ENCODE results near the gene ZNF407. TPM values are rescaled to one million over a fixed set of nuclear protein-coding genes. Genes with fewer than 3 reads are reported as not detected.

The ZNF407 gene
- total RNA-seq, 2 donors from 2014 or later = 16.5 to 22.1 TPM

GRCh38 chr18:74977041-74977440, 379.4 kb downstream of the ZNF407 start:
- Mint-ChIP-seq H3K9me3 (no peaks in the 10 kb centered on the region), H3K27ac (no peak overlapping the region), H3K36me3 (no peaks in the 10 kb centered on the region)
- DNase-seq (ENCODE audit: low spot score in 2 of 2) (no peak), ATAC-seq (no peak)

DNA sequence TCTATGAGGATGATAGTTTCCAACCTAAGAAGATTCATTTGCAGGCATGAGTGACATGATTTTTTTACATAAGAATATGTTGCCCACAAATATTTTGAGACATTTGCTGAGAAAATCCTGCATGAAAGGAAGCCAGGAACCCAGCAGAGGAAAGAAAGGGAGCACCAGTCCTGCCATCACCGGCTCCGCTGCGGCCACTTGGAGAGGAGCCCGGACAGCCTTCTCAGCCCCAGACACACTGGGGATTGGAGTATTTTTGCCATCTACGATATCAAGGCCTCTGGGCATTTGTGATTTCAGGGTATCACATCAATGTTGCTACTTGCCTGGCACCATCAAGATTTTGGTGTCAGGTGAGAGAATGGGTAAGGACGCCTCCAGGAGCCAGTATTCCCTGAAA, 383.0 kb downstream of the ZNF407 start:
- DNase-seq (ENCODE audit: low spot score in 2 of 2) (no peak), ATAC-seq (no peak)
- Mint-ChIP-seq H3K27ac (no peak overlapping the region), H3K9me3 (no peaks in the 10 kb centered on the region), H3K36me3 (no peaks in the 10 kb centered on the region)

DNA sequence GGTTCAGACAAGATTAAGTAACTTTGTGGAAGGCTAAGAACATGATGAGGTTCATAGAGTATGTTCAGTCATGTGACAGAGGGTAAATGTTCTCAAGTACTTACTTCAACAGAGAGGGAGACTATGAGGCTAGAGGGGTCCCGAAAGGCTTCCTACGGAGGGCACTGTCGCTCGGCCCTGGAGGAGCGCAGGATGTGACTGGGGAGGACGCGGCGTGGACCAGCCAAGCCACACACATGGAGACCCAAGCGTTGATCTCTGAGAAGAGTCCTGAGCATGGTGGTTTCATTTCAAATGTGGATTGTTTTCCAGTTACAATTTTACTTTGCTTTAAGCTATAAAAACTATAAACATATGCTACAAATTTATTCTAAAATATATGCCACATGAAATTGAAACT, 383.8 kb downstream of the ZNF407 start:
- no peak overlapping the region for H3K27ac Mint-ChIP-seq
- ATAC-seq = no peak
- no peaks in the 10 kb centered on the region for H3K9me3 Mint-ChIP-seq

GRCh38 chr18:74982946-74983635, 385.4 kb downstream of the ZNF407 start:
- Mint-ChIP-seq H3K9me3 (no peaks in the 10 kb centered on the region), H3K36me3 (no peaks in the 10 kb centered on the region), H3K27ac (no peak overlapping the region)
- ATAC-seq (no peak), DNase-seq (ENCODE audit: low spot score in 2 of 2) (no peak)

More for the DNA sequence above, 383.8 kb downstream of the ZNF407 start:
- DNase-seq (ENCODE audit: low spot score in 2 of 2) = no peak
- no peaks in the 10 kb centered on the region for H3K36me3 Mint-ChIP-seq

DNA sequence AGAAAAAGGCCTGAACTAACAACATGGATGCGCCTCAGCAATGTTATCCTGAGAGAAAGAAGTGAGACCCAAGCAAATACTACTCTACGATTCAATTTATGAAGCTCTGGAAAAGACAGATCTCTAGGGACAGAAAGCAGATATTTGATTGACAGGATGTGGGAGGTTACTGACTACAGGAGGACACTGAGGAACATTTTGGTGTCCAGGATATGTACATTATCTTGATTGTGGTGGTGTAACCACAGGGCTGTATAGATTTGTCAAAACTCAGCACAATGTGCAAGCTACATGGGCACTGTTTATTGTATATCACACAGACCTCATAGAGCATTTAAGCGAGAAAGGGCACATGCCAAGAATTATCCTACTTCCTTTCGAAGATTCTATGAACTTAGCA, 391.5 kb downstream of the ZNF407 start:
- DNase-seq (ENCODE audit: low spot score in 2 of 2) (no peak), ATAC-seq (no peak)
- H3K36me3 Mint-ChIP-seq = peaks cover 6 to 7% of the 10 kb centered on the region in 2 donors
- no peak overlapping the region for H3K27ac Mint-ChIP-seq
- peaks cover 0 to 7% of the 10 kb centered on the region in 2 donors for H3K9me3 Mint-ChIP-seq

- Mint-ChIP-seq H3K9me3 (peaks cover 0 to 7% of the 10 kb centered on the region in 2 donors), H3K36me3 (peaks cover 6 to 7% of the 10 kb centered on the region in 2 donors), H3K27ac (peak overlapping the region; percentile 16 to 55)
- ATAC-seq (peak; percentile 34 to 83), DNase-seq (ENCODE audit: low spot score in 2 of 2) (no peak)
Observed at GRCh38 chr18:74990563-74991081, 393.0 kb downstream of the ZNF407 start.

GRCh38 chr18:74994502-74995418, 397.1 kb downstream of the ZNF407 start:
- DNase-seq (ENCODE audit: low spot score in 2 of 2) = no peak
- ATAC-seq = peak; percentile 70 to 73
- H3K9me3 Mint-ChIP-seq = peaks cover 3 to 12% of the 10 kb centered on the region in 2 donors
- peaks cover 18 to 19% of the 10 kb centered on the region in 2 donors for H3K36me3 Mint-ChIP-seq
- peak overlapping the region; percentile 79 to 83 for H3K27ac Mint-ChIP-seq

GRCh38 chr18:74995419-74995736, 397.7 kb downstream of the ZNF407 start:
- Mint-ChIP-seq H3K27ac (peak overlapping the region; percentile 53 to 83), H3K36me3 (peaks cover 18 to 19% of the 10 kb centered on the region in 2 donors)

DNA sequence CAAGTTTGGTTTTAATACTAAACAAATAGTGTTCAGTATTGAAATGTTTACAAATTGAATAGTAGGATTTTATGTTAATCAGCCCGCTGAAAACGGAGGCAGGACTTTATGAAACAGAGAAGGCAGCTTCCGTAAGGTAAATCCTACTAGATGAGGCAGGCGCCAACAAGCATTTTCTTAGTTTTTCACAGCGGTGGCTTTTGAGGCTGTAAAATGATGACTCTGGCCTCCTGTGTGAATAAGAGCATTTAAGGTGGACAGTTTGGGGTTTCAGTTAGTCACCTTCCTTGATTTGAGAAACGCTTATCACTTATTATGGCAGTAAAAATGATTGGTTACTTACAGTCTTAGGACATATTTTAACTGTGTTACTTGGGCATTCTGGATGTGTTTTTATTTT, 398.4 kb downstream of the ZNF407 start:
- DNase-seq (ENCODE audit: low spot score in 2 of 2) = no peak
- H3K9me3 Mint-ChIP-seq = peaks cover 3 to 12% of the 10 kb centered on the region in 2 donors
- no peak overlapping the region for H3K27ac Mint-ChIP-seq
- no peak for ATAC-seq
- peaks cover 18 to 19% of the 10 kb centered on the region in 2 donors for H3K36me3 Mint-ChIP-seq

More at GRCh38 chr18:74995419-74995736, 397.7 kb downstream of the ZNF407 start:
- DNase-seq (ENCODE audit: low spot score in 2 of 2) (no peak), ATAC-seq (no peak)
- H3K9me3 Mint-ChIP-seq = peaks cover 3 to 12% of the 10 kb centered on the region in 2 donors

DNA sequence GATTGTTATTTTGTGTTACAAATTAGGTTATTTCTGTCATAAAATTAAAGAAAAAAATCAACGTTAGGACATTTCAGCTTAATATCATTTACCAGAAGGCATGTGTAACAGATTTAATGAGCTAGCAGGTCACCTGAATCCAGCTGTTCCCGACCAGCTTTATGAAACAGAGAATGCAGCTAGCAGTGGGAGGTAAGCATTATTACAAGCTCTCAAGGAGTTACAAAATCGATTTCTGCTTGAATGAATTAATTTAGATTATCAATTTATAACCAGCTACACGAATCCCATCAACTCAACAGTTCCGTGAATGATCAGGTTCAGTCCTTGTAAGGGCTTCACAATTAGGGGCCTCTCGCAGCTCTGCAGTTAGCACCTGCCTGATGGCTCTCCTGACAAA, 399.3 kb downstream of the ZNF407 start:
- Mint-ChIP-seq H3K27ac (no peak overlapping the region), H3K9me3 (peaks cover 3 to 10% of the 10 kb centered on the region in 2 donors), H3K36me3 (peaks cover 18 to 19% of the 10 kb centered on the region in 2 donors)
- no peak for ATAC-seq
- DNase-seq (ENCODE audit: low spot score in 2 of 2) = no peak

DNA sequence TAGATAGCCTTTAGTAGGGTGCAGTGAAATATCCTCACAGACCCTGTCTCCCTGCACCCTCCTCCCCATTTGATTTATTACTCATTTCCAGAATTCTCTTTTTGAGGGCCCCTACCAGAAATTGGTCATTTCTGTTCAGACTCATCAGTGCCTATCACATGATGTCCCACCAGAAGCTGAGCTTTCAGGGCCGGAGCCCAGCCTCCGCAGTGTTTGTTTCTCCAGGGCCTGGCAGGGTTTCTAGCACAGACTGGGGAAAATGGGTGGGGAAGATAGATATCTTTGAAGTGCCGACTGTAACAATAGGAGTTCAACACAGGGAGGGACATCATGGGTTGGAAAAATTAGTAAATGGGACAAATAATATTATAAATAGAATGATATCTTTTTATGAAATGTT, 403.2 kb downstream of the ZNF407 start:
- Mint-ChIP-seq H3K9me3 (peaks cover 3 to 5% of the 10 kb centered on the region in 2 donors), H3K27ac (no peak overlapping the region), H3K36me3 (peaks cover 12% of the 10 kb centered on the region in 2 donors)
- ATAC-seq = no peak
- DNase-seq (ENCODE audit: low spot score in 2 of 2) = no peak

- ATAC-seq = no peak
- DNase-seq (ENCODE audit: low spot score in 2 of 2) = no peak
- Mint-ChIP-seq H3K27ac (no peak overlapping the region), H3K9me3 (no peaks in the 10 kb centered on the region), H3K36me3 (peaks cover 5 to 9% of the 10 kb centered on the region in 2 donors)
Observed at GRCh38 chr18:75003039-75003438, 405.4 kb downstream of the ZNF407 start.

DNA sequence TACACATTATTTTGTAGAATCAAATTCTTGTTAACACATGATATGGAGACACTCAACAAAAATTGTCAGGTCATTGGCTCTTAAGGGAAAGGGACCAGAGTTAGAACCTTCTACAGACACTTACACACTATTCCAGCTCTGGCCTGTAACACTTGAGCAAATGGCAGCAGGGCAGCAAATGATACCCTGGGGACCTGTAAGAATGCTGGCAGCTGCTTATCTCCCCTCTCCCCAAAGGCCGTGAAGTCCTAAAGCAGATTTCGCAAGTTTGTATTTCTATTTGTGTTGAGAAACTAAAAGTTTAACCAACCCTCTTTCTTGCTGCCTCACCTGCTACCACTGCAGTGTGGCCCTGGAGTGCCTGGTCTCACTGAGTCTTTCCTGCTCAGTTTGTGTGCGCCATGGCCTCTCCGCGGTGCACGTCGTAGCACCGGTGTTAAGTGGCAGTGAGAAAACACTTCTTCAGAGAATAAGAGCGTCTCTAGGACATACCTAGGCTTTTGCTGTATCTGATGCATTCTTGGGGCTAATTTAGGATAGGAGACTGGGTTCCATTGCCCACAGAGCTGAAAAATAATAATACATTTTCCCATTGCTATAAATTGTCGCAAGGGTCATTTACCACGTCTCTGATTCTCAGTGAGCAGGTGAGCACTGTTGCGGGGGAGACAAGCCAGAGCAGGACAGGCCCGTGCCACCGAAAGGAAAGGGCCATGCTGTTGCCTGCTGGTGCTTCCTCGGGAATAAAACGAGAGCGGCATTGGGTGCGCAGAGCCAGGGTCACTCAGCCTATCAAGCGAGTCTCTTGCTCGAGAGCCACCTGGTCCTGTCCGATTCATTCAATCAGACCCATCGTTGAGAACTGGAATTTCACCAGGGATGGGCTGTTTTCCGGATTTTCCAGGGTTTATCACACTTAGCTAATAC, 406.4 kb downstream of the ZNF407 start:
- Mint-ChIP-seq H3K9me3 (no peaks in the 10 kb centered on the region), H3K36me3 (peaks cover 0 to 5% of the 10 kb centered on the region in 2 donors), H3K27ac (peak overlapping the region in 1 of 2 donors; percentile 24)
- DNase-seq (ENCODE audit: low spot score in 2 of 2) = no peak
- no peak for ATAC-seq

DNA sequence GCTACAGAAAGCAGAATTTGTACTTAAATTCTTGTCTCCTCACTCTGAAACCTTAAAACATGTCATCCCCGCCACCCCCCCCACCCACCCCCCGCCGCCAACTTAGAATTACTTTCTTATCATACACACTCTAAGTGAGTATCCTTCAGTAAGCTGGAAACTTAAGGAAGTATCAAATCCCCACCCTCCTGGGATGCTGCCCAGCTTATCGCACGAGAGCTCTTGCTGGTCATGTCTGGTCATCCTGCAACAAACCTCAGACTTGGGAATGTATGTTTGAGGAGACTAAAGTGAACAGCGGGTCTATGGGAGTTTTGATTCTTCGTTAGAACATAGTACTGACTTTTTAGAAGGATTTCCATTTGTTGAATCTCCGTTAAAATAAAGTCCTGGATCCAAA, 408.0 kb downstream of the ZNF407 start:
- Mint-ChIP-seq H3K27ac (no peak overlapping the region), H3K9me3 (no peaks in the 10 kb centered on the region), H3K36me3 (peaks cover 0 to 5% of the 10 kb centered on the region in 2 donors)
- DNase-seq (ENCODE audit: low spot score in 2 of 2) (no peak), ATAC-seq (no peak)

GRCh38 chr18:75008186-75008585, 410.5 kb downstream of the ZNF407 start:
- Mint-ChIP-seq H3K27ac (no peak overlapping the region), H3K36me3 (peaks cover 0 to 5% of the 10 kb centered on the region in 2 donors), H3K9me3 (no peaks in the 10 kb centered on the region)
- DNase-seq (ENCODE audit: low spot score in 2 of 2) = no peak
- no peak for ATAC-seq

GRCh38 chr18:75009296-75009695, 411.6 kb downstream of the ZNF407 start:
- no peak for DNase-seq (ENCODE audit: low spot score in 2 of 2)
- H3K9me3 Mint-ChIP-seq = no peaks in the 10 kb centered on the region
- H3K27ac Mint-ChIP-seq = no peak overlapping the region
- ATAC-seq = no peak
- H3K36me3 Mint-ChIP-seq = peaks cover 0 to 5% of the 10 kb centered on the region in 2 donors

Data from activated naive CD4-positive, alpha-beta T cell treated with anti-CD3 and anti-CD28 coated beads, Interleukin-2, amount 50 U/mL, for 72 hours (primary cell).